GM10266 (cell line): Measurements from ENCODE around the gene B9D1.

Experiments used
- DNase-seq: peaks from one replicate; pipeline ENCODE4 v3.0.0; 2012; ENCODE audit errors: extremely low spot score
- TF ChIP-seq, protein P1 (sequence below): IDR thresholded peaks from 2 replicates; pipeline ENCODE4 v1.5.1; 2012; ENCODE audit warnings: mild to moderate bottlenecking, low read depth; ENCODE audit not compliant: control insufficient read depth, insufficient read depth; ENCODE audit errors: missing control alignments

The B9D1 gene

DNA sequence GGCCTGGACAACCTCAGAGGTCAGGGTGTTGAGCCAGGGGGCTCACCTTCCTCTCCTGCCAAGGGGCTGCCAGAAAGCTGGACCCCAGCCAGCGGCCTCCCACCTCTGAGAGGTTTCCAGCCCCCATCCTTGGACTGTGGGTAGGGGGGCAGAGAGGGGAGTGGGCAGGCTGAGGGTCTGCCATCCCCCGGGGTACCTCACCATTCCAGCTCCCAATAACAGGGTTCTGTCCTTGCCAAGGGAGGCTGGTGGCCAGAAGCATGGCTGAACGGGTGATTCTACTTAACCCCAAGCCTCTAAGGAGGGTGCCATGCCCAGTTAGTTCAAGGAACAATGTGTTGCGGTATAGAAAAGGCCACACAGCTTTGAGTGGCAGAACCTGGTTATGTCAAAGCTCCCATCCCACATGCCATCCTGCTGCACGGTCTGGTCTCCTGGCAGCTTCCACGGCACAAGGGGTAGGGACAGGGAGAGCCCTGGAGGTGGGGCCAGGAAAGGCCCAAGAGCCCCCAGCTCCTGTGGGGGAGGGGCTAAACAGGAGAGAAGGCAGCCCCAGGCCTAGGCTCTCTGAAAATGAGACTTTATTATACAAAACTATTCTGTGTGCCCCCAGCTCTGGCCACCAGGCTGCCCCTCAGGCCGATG, 19.8 kb downstream of the B9D1 start:
- TF ChIP-seq, protein P1, sequence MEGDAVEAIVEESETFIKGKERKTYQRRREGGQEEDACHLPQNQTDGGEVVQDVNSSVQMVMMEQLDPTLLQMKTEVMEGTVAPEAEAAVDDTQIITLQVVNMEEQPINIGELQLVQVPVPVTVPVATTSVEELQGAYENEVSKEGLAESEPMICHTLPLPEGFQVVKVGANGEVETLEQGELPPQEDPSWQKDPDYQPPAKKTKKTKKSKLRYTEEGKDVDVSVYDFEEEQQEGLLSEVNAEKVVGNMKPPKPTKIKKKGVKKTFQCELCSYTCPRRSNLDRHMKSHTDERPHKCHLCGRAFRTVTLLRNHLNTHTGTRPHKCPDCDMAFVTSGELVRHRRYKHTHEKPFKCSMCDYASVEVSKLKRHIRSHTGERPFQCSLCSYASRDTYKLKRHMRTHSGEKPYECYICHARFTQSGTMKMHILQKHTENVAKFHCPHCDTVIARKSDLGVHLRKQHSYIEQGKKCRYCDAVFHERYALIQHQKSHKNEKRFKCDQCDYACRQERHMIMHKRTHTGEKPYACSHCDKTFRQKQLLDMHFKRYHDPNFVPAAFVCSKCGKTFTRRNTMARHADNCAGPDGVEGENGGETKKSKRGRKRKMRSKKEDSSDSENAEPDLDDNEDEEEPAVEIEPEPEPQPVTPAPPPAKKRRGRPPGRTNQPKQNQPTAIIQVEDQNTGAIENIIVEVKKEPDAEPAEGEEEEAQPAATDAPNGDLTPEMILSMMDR = no peak
- no peak for DNase-seq

DNA sequence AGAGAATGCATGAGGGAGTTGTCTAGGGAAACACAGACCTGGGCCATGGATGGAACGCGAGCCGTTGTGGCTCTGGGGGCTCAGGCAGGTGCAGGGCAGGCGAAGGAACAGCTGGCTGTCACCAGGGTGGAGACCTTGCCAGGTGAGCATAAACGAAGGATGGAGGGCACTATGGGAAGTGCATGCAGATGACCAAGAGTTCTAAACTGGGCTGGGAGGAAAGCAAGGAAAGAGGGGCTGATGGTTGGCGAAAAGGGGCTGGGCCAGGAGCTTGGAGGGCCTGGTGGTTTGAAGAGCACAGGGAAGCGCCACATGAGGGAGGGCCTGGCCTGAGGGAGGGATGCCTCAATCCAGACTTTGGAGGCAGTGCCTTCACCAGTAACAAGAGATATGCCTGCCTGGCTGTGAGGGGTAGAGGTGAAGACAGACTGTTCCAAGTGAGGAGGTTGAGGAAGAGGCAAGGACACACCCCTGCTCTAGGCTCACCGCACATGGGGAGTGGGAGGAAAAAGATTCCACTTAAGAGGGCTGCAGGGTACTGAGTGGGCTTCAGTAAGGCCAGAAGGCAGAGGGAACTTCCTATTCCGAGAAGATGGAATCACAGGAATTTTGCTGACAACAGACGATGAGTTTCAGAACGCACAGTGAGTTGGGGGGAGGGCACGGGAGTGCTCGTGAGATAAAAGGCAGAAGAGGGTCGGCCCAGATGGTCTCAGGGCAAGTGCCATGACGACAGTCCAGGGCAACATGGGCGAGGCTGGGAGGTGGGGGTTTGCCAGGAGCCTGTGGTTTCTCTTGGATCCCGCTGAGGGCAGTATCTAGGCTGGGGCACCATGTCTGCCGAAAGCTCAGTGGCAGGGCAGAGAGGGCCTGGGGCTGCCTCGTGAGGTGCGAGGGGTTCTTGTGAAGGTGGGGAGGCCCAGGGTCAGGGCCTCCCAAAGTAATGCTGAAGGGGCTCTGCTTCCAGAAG, 20.6 kb downstream of the B9D1 start:
- DNase-seq = no peak
- TF ChIP-seq, protein P1 = no peak

DNA sequence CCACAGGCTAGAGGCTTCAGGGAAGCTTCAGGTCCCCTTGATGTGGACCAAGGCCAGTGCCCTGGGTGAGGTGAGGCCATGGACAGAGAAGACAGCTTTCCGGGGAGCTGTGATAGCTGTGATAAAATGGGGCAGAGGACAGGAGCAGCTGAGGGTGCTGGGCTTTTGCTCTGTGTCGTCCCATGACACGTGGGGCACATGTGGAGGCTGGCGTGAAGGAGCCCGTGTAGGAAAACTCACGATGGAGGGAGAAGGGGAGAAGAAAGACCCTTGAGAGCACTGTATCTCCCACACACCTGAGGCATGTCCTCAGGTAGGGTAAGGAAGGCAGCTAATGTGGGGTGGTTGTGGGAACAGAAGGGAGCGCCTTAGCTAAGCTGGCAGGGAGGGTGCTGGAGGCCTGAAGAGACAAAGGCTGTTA, 21.3 kb downstream of the B9D1 start:
- no peak for DNase-seq
- TF ChIP-seq, protein P1 = no peak

DNA sequence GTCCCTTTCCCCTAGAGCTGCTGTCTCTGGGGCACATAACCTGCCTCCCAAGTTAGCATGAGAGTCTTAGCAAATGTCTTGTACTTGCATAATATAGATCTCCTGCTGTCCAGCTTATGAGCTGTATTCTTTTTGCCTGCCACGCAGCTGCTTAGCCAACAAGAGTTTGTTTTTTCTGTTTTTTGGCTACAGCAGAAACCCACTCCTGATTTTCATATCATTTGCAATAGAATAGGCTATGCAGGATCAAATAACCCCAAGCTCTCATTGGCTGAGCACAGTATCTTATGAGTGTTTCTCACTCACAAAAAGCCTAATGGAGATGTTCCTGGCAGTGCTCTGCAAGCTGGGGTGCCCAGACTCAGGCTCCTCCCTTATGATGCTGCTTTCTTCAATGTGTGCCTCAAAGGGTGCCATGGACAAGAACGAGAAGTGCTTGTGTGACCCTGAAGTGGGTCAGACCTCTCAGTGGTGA, 23.1 kb downstream of the B9D1 start:
- DNase-seq = no peak
- TF ChIP-seq, protein P1 = no peak

DNA sequence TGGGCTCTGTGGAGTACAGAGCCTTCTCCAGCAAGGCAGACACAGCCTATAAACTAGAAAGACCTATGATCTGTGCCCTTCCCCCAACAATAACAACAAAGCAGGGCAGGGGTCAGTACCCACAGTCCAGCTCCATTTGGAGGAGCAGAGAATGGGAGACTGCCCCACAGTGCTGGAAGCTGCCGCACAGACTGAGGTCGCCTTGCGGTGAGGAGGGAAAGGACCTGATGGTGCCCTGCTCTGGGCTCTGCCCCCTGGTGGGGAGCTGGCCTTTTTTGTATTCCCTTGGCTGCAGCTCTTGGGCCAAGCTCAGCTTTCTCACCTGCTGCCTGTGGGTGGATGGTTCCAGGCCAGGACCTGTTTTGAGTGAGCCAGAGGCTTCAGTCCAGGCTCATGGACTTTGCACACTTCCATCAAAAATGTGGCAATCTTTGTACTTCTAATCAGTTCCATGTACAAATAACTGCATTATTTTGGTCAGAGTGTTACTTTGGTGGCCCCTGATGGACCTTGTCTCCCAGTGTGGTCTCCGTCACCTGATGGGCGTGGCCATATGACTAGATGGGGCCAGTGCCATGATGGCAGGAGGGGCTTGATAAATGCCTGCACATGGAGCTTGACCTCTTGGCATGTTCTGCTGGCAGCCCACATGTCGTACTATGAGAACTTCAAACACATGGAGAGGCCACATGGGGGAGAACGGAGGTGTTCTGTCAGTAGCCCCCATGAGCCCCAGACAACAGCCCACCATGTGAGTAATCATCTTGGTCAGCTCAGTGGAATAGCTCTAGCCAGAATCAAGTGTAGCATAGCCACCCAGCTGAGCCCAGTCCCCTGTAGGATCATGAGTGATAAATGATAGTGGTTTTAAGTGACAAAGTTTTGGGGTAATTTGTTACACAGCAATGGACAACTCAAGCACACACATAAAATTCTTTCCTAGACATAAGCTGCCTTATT, 24.2 kb downstream of the B9D1 start:
- TF ChIP-seq, protein P1 = peak; percentile 71
- peak; percentile 81 for DNase-seq

DNA sequence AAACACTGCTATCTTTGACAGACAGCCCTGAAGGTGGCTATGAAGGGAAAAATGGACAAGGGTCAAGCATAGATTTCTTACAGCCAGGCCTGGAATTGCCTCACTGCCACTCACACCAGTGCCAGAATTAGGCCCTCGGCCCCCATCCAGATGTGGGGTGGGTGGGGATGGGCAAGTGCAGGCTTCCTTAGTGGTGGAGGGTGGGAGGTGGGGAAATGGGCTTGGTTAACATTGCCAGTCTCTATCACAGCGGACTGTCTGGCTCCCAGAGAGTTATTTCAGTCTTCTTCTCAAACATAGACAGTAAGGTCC, 24.9 kb downstream of the B9D1 start:
- TF ChIP-seq, protein P1 = no peak
- DNase-seq = no peak
